HL-60 (cell line): ENCODE results near the gene PHKG2.

Experiments
- DNase-seq, 2 experiments: peaks; one replicate each; pipeline ENCODE4 v3.0.0-alpha.2; 2010 to 2020; ENCODE audit warnings: low read depth in 1 of 2, low spot score in 1 of 2
- H3K27ac ChIP-seq: fragments of 250-450 bp; sonication (Bioruptor Pico); replicated peaks from 2 replicates; pipeline ENCODE4 v1.5.1; 2020; ENCODE audit warnings: mild to moderate bottlenecking, moderate library complexity
- H3K27me3 ChIP-seq: fragments of 250-450 bp; sonication (Bioruptor Pico); 2 replicates; pipeline ENCODE4 v1.5.1; 2021; ENCODE audit warnings: mild to moderate bottlenecking, moderate library complexity; ENCODE audit not compliant: insufficient read depth, poor library complexity, severe bottlenecking
- H3K4me3 ChIP-seq: replicated peaks from 2 replicates; pipeline ENCODE4 v1.5.1; 2011; ENCODE audit warnings: mild to moderate bottlenecking, control low read depth, low read length; ENCODE audit not compliant: insufficient read depth
- GABPA ChIP-seq: IDR thresholded peaks from 2 replicates; pipeline ENCODE4 v1.6.1; 2012; ENCODE audit warnings: low read depth
- POLR2AphosphoS5 ChIP-seq: IDR thresholded peaks from 2 replicates; pipeline ENCODE4 v1.6.1; 2012; ENCODE audit warnings: low read depth
- SPI1 ChIP-seq: IDR thresholded peaks from 2 replicates; pipeline ENCODE4 v1.6.1; 2012; ENCODE audit warnings: low read depth, mild to moderate bottlenecking, borderline replicate concordance
- TF ChIP-seq, protein P1 (sequence below): IDR thresholded peaks from one replicate; pipeline ENCODE4 v1.5.1; 2011; ENCODE audit warnings: low read length, control low read depth, inconsistent platforms; ENCODE audit not compliant: insufficient read depth
- TF ChIP-seq, protein P2 (sequence below): IDR thresholded peaks from 2 replicates; pipeline ENCODE4 v1.6.1; 2012; ENCODE audit warnings: low read depth; ENCODE audit not compliant: insufficient replicate concordance

Gene PHKG2

DNA sequence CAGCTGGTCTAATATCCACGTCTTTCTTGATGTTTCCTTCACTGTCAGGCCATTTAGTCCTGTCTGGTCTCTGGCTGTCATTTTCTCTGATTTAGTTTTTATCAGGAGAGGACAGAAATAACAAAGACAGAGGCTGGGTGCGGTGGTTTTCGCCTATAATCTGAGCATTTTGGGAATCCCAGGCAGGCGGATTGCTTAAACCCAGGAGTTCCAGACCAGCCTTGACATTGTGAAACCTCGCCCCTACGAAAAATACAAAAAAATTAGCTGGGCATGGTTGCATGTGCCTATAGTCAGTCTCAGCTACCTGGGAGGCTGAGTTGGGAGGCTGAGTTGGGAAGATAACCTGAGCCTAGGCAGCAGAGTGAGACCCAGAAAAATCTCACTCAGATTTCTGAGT lies 42.2 kb upstream of the PHKG2 start:
- no peak overlapping the region for H3K27ac ChIP-seq
- DNase-seq = no peak
- no peak for TF ChIP-seq GABPA
- no peak for TF ChIP-seq POLR2AphosphoS5
- TF ChIP-seq, protein P1, sequence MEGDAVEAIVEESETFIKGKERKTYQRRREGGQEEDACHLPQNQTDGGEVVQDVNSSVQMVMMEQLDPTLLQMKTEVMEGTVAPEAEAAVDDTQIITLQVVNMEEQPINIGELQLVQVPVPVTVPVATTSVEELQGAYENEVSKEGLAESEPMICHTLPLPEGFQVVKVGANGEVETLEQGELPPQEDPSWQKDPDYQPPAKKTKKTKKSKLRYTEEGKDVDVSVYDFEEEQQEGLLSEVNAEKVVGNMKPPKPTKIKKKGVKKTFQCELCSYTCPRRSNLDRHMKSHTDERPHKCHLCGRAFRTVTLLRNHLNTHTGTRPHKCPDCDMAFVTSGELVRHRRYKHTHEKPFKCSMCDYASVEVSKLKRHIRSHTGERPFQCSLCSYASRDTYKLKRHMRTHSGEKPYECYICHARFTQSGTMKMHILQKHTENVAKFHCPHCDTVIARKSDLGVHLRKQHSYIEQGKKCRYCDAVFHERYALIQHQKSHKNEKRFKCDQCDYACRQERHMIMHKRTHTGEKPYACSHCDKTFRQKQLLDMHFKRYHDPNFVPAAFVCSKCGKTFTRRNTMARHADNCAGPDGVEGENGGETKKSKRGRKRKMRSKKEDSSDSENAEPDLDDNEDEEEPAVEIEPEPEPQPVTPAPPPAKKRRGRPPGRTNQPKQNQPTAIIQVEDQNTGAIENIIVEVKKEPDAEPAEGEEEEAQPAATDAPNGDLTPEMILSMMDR = no peak
- TF ChIP-seq, protein P2, sequence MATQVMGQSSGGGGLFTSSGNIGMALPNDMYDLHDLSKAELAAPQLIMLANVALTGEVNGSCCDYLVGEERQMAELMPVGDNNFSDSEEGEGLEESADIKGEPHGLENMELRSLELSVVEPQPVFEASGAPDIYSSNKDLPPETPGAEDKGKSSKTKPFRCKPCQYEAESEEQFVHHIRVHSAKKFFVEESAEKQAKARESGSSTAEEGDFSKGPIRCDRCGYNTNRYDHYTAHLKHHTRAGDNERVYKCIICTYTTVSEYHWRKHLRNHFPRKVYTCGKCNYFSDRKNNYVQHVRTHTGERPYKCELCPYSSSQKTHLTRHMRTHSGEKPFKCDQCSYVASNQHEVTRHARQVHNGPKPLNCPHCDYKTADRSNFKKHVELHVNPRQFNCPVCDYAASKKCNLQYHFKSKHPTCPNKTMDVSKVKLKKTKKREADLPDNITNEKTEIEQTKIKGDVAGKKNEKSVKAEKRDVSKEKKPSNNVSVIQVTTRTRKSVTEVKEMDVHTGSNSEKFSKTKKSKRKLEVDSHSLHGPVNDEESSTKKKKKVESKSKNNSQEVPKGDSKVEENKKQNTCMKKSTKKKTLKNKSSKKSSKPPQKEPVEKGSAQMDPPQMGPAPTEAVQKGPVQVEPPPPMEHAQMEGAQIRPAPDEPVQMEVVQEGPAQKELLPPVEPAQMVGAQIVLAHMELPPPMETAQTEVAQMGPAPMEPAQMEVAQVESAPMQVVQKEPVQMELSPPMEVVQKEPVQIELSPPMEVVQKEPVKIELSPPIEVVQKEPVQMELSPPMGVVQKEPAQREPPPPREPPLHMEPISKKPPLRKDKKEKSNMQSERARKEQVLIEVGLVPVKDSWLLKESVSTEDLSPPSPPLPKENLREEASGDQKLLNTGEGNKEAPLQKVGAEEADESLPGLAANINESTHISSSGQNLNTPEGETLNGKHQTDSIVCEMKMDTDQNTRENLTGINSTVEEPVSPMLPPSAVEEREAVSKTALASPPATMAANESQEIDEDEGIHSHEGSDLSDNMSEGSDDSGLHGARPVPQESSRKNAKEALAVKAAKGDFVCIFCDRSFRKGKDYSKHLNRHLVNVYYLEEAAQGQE = no peak
- no peak for TF ChIP-seq SPI1
- H3K4me3 ChIP-seq = no peak overlapping the region
- H3K27me3 ChIP-seq = no peaks in the 10 kb centered on the region

DNA sequence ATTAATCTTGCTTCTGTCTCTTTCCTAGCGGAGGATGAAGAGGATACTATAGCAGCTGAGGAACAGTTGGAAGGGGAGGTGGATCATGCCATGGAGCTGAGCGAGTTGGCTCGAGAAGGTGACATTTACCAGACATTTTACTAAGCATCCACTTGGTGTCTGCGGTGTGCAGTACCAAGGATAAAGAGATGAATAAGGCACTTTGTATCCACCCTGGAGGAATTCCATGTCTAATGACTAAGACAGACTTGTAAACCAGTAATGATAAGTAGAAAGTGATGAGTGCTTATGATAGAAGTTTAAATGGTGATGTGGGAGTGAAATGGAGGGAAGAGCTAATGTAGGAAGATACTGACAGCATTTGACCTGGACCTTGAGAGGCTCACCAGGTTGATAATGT lies 37.3 kb upstream of the PHKG2 start:
- TF ChIP-seq POLR2AphosphoS5 (no peak), GABPA (no peak), SPI1 (no peak)
- TF ChIP-seq, protein P2 = no peak
- TF ChIP-seq, protein P1 = no peak
- Histone ChIP-seq H3K4me3 (no peak overlapping the region), H3K27me3 (no peaks in the 10 kb centered on the region), H3K27ac (no peak overlapping the region)
- DNase-seq = no peak

DNA sequence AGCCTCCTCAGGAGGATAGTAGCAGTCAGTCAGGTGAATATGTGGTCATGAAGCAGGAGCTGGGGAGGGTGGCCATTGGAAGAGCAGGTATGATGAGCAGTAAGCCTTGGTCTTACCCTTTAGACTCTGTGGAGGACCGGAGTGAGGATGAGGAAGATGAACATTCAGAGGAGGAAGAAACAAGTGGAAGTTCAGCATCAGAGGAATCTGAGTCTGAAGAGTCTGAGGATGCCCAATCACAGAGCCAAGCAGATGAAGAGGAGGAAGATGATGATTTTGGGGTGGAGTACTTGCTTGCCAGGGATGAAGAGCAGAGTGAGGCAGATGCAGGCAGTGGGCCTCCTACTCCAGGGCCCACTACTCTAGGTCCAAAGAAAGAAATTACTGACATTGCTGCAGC lies 36.5 kb upstream of the PHKG2 start:
- TF ChIP-seq, protein P2 = no peak
- TF ChIP-seq POLR2AphosphoS5 = no peak
- no peak for TF ChIP-seq GABPA
- no peak for TF ChIP-seq SPI1
- TF ChIP-seq, protein P1 = no peak
- H3K4me3 ChIP-seq = no peak overlapping the region
- H3K27ac ChIP-seq = no peak overlapping the region
- DNase-seq = no peak
- no peaks in the 10 kb centered on the region for H3K27me3 ChIP-seq
